GM18511 (cell line): Measurements from ENCODE around the gene FCHO2.

Source experiments
- ATAC-seq: cut with Tn5 transposase; IDR thresholded peaks from one replicate; pipeline ENCODE4 v1.9.1; 2021; ENCODE audit warnings: mild to moderate bottlenecking, moderate library complexity; ENCODE audit not compliant: unreplicated experiment

FCHO2 gene

DNA sequence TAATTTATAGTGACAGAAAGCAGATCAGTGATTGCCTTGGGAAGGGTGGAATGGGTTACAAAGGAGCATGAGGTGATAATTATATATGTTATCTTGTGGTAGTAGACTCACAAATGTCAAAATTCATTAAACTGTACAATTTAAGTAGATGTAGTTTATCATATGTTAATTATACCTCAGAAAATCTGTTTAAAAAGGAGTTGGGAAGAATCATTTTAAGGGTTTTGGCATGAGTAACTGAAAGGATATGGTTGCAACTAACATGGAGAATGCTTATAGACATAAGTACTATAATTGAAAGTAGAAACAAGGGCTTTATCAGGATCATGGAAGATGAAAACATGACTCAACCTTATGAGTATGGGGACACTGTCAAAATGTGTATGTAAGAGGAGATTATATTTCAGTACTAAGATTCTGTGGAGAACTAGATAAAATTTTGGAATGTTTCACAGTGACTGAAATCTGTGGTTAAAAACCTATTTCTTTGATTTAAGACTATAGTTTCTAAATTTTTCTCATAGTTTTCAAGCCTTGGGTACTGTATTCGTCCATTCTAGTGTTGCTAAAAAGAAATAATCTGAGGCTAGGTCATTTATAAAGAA, 73.3 kb downstream of the FCHO2 start:
- ATAC-seq = no peak

DNA sequence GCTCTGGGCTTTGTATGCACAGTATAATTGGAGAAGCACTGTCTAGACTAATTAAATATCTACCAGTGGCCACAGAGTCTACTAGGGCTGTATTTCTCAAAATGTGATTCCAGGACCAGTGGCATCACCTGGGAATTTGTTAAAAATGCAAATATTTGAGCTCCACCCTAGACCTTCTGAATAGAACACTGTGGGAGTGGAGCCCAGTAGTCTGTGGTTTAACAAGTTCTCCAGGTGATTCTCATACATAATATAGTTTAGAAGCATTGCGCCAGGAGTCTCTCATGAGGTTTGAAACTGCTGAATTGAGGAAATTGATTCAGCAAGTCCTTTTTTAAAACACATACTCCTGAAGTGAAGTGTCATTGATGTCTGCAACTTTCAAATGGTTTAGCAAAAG, 74.7 kb downstream of the FCHO2 start:
- no peak for ATAC-seq

- no peak for ATAC-seq
Observed at GRCh38 chr5:73030995-73031394, 75.2 kb downstream of the FCHO2 start.

GRCh38 chr5:73031839-73032238, 76.0 kb downstream of the FCHO2 start:
- no peak for ATAC-seq

- no peak for ATAC-seq
Observed at GRCh38 chr5:73032635-73033034, 76.8 kb downstream of the FCHO2 start.

- ATAC-seq = no peak
Observed at GRCh38 chr5:73037545-73037944, 81.7 kb downstream of the FCHO2 start.

DNA sequence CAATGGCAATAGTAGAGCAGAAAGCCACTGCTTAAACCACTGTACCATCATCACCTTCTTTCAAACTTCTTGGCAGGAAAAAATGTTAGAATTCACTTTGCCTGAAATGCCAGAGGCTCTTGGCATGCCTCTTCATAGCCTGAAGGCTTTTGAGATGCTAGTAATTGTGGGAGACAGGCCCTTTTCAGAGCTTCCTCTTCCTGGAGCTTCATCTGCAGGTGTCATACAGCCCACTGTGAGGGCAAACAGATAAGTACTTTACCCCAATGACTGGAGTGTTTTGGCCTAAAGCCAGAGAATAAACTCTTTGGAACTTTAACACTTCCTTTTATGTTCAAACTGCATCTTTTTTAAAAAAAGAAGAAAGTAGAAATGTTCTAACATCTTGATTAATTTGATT, 83.2 kb downstream of the FCHO2 start:
- ATAC-seq = no peak

- no peak for ATAC-seq
Observed at GRCh38 chr5:73042993-73043392, 87.2 kb downstream of the FCHO2 start.

DNA sequence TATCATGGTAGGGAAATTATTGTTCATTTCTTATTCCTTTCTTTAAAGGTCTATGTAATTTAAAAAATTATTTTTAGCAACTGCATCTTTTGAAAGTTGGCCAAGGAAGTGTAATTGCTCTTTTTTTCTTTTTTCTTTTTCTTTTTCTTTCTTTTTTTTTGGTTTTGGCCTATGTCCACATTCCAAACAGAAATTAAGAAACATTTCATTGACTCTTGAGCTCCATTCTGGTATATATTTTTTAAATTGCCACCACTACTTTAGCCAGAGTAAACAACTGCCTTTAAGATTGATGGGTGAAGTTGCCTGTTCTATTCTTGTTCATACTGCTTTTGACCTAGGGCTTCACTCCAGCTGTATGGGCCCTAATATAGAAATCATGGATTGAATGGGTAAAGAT, 88.7 kb downstream of the FCHO2 start:
- ATAC-seq = no peak

DNA sequence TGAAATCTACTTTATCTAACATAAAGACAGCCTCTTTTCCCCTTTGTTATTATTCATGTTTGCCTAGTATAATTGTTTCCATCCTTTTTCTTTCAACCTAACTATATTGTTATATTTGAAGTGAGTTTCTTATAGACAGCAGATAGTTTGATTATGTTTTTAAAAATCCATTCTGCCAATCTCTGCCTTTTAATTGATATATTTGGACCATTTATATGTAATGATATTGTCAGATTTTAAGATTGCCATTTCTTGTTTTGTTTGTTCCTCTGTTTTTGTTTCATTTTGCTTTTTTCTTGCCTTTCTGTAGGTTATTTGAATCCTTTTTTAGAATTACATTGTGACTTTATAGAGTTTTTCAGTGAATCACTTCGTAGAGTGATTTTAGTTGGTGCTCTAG, 89.8 kb downstream of the FCHO2 start:
- no peak for ATAC-seq

DNA sequence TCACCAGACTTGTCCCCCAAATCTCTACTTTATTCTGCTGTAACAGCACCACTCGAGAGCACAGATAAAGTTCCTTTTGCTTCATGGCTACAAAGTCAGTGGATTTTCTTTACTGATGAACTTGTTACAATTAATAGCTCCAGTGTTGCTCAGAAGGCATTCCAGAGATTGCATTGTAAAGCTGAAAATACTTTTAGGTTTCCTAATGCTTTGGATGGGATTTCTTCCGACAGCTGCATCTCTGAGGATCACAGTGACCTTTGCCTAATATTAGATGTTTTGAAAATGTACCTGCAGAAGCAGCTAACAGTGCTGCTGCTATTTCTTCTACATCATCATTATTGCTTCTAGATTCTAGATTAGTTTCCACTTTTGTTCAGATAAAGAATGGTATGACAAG, 105.8 kb downstream of the FCHO2 start:
- ATAC-seq = no peak

- ATAC-seq = no peak
Observed at GRCh38 chr5:73066466-73066865, 110.6 kb downstream of the FCHO2 start.

DNA sequence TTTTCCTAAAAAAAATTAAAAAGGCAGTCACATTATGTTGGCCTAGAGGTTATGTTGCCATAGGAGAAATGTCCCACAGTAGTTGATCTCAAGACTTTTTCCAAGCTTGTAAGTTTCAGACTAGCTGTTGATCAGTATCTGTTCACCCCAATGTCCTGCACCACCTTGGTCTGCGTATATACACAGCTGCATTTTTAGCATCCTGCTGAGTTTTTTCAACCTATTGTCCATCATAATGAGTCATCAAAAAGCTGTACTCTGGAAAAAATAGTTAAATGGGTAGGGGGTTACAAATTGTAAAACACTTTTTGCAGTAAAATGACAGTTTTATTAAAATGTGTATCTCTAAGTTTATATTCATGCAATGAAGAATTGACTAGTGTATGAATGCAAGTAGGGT, 111.4 kb downstream of the FCHO2 start:
- ATAC-seq = no peak

DNA sequence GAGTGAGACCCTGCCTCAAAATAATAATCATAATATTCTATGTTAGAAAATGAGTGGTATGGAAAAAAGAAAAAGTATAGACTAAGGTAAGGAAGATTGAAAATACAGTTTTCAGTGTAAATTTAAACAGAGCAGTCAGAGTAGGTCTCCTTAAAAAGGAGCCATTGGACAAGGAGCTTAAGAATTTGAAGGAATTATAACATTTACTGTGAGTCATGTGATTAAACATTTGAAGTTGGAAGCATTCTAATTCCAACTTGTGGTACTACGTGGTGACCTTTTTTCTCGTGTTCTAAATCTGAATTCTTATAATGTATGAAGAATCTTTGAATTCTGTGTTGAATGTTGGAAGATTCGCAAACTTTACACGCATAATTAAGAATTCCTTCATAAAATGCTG, 125.3 kb downstream of the FCHO2 start:
- no peak for ATAC-seq

GRCh38 chr5:73088026-73088425, 132.2 kb downstream of the FCHO2 start:
- no peak for ATAC-seq

- ATAC-seq = no peak
Observed at GRCh38 chr5:73093943-73094342, 138.1 kb downstream of the FCHO2 start.

DNA sequence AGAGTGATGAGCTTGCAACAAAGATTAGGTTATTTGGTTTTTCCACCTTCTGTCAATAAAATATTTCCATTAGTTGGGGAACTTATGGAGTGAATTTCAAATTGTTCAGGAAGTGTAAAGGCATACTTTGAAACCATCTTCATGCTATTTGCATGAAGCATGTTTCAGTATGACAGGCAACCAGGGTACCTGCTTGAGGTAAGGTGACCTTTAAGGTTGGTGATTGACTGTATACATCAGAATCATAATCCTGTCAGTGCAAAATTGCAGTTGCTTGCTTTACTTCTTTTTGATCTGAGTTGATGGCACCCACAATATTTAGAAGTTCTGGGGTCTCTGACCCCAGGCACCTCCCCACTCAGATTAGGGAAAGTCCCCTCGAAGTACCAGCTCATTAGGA, 138.6 kb downstream of the FCHO2 start:
- ATAC-seq = no peak

DNA sequence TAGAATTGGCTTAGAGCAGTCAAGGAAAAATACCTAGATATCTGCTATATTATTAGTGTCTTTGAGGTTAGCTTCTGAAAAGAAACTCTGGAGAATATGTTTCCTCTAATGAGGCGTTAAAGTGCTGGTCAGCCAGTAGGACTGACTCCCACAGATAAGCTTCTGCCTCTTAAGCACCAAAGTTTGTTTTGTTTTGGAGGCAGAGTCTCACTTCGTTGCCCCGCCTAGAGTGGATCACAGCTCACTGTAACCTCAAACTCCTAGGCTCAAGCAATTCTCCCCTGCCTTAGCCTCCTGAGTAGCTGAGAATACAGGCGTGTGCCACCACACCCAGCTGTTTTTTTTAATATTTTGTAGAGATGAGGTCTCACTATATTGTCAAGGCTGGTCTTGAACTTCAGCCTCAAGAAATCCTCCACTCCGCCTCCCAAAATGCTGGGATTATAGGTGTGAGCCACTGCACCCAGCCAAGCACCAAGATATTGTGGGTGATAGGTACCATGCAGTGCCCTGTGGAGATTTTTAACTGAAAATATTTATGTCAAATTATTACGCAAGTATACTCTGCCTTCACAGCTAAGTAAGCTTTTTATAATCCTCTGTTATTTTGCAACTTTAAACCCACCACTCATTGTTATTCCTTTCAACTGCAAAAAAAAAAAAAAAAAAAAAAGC, 139.9 kb downstream of the FCHO2 start:
- ATAC-seq = no peak

GRCh38 chr5:73096239-73096575, 140.4 kb downstream of the FCHO2 start:
- no peak for ATAC-seq

DNA sequence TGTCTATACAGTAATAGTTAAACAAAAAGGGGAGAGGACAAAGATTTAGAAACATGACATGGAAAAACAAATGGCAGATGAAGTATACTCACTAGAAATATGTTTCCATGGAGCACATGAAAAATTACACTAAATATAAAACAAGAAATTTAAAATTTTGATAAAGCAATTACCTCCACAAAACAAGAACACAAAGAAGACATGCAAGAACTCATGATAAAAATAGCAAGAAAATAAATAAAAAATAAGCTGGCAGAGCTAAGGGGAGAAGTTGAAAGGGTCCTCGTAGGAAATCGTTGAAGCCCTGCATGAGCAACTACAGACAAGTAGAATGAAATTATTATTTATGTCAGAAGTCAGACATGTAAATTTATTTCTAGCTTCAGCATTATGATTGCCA, 141.9 kb downstream of the FCHO2 start:
- no peak for ATAC-seq

DNA sequence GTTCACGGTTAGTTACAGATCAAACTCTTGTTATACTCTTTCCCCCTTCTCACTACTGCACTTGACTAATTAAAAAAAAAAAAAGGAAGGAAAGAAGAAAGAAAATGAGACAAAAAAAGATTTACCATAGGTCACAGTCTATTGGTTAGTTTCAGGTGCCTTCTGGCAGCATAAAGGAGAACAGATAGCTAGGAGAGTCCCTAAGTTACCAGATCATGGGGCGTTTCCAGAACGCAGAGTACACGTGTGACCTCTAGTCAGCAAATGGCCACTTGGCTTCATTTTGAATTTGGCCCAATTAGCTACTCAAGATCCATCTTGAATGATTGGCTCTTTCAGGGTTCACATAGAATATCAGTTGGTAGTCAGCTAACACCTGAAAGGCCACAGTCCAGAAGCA, 144.3 kb downstream of the FCHO2 start:
- ATAC-seq = no peak

DNA sequence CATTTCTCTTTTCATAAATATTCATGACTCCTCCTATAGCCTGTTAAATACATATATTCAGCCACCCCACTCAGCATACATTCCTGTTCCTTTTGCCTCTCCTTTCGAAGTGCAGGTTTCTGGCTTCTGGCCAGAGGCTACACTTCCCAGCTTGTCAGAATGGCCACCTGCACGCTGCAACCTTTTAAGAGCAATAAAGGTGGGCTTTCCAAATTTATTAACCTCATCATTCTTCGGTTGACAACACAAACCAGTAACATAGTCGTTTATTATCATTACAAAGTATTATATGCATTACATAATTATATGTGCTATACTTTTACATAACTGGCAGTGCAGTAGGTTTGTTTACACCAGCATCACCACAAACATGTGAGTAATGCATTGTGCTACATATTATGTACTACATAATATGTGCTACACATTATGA, 148.0 kb downstream of the FCHO2 start:
- no peak for ATAC-seq

- ATAC-seq = no peak
Observed at GRCh38 chr5:73104326-73104725, 148.5 kb downstream of the FCHO2 start.
